HL-60/S4 treated with phorbol 12-myristate 13-acetate at 8.2 ng/mL for 4 days and 3 days (cell line): Measurements from ENCODE around the gene EMID1.

Source experiments
- in situ Hi-C: fragments of 300-500 bp; cut with MboI; formaldehyde crosslinking; loops from 2 replicates; pipeline ENCODE4 v1.15.0; 2022; ENCODE audit warnings: low sequenced_read_pairs

The EMID1 gene

DNA sequence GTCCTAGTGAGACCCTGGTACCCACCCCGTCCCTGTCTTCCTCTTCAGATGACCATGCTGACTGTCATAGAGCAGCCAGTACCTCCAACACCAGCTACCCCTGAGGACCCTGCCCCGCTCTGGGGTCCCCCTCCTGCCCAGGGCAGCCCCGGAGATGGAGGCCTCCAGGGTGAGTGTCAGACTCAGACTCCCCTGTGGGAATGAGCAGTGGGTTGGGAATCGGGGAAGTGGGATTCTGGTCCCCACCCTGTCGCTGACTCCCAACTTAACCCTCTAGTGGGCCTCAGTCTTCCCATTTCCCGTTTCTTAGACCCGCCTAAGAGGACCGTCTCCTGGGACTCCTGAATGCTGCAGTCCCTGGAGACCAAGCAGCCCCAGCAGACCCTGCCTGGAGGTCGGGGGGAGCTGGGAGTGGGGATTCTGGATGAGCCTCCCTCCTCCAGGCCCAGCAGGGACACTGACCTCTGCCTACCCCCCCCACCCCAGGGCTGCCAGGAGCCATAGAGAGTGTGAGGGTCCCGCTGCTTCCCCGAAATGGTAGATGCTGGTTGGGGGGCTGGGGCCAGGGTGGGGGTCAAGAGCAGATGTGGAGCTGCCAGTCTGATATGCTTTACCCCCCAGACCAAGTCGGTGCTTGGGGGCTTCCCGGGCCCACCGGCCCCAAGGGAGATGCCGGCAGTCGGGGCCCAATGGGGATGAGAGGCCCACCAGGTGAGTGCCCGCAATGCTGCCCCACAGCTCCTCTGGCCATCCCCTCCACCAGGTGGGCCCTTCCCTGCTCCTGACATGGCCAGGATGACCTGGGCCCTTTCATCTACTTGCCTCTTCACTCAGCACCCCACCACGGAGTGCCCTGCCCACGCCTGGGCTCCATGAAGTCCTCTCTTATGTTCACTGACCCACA is 25.5 kb downstream of the EMID1 start:
- in situ Hi-C loops = loop anchor here (25.0 kb wide), 2 partner anchors 169 to 619 kb away; partner anchors contain the start of genes C22orf31 and KREMEN1

DNA sequence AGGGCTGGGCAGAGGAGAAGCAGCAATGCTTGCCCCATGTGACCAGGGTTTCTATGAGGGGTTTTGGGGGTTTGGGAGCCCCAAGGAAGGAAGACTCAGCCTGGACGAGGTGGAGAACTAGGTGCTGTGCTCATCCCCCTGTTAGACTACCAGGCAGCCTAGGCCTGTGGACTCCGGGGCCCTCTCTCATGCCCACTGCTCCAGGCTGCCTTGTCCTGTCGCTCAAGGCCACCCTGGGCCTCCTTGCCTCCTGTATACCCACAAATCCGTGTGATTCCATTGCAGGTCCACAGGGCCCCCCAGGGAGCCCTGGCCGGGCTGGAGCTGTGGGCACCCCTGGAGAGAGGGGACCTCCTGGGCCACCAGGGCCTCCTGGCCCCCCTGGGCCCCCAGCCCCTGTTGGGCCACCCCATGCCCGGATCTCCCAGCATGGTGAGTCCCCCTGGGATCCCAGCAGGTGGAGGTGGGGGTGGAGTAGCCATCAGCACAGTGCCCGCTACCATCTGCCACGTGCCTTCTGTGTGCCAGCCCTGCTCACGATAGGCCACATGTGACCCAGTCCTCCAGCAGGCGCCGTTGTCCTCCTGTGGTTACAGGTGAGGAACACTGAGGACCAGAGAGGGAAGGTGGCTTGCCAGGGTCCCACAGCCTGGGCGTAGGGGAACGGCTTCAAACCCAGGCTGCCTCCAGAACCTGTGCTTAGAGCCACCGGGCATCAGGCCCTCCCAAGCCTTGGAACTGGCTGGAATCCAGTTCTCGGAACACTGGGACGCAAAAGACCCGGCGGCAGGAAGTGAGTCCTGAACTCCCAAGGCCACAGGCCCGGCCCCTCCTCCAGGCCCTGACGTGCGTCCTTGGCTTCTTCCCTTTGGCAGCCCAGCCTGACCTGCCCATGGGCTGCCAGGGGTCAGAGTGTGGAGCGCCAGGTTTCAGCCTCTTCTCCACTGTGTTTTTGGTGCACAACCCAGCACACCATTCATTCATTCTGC is 26.6 kb downstream of the EMID1 start:
- in situ Hi-C loops = loop anchor here (25.0 kb wide), 2 partner anchors 170 to 620 kb away; partner anchors contain the start of genes C22orf31 and KREMEN1

DNA sequence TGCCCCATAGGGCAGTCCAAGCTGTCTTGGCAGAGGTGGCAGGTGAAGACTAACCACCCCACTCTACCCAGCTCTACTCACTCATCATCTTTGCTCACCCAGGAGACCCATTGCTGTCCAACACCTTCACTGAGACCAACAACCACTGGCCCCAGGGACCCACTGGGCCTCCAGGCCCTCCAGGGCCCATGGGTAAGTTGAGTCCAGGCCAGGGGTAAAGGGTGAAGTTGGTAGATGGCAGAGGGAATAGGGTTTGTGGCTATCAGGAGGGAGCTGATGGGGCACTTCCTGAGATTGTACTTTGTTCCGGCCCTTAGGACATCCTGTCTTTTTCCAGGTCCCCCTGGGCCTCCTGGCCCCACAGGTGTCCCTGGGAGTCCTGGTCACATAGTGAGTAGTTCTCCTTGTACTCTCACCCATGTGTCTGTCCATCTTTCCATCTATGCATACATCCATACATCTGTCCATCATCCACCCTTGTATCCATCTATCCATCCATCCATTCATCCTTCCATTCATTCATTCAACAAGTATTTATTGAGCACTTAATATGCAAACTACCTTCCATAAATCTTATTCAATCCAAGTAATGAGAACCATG is 27.7 kb downstream of the EMID1 start:
- in situ Hi-C loops = loop anchor here (25.0 kb wide), 2 partner anchors 171 to 621 kb away; partner anchors contain the start of genes C22orf31 and KREMEN1

DNA sequence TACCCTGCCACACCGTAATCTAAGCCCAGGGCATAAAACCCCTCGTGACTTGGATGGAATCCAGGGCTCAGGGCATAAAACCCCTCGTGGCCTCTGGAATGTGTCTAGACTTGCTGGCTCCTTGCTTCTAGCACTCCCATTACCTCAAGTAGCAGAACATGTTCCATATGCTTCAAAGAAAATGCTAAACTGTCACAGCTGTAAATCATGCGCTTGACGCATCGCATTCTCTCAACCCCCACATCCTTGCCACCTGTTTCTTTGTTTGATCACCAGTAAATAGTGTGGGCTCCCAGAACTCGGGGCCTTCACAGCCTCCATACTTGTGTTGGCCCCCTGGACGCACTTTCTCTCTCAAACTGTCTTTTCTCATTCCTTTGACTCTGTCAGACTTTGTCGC is 34.8 kb downstream of the EMID1 start:
- in situ Hi-C loops = loop anchor here (10.0 to 25.0 kb wide), 3 partner anchors 178 to 628 kb away; partner anchors contain the start of genes C22orf31 and KREMEN1

DNA sequence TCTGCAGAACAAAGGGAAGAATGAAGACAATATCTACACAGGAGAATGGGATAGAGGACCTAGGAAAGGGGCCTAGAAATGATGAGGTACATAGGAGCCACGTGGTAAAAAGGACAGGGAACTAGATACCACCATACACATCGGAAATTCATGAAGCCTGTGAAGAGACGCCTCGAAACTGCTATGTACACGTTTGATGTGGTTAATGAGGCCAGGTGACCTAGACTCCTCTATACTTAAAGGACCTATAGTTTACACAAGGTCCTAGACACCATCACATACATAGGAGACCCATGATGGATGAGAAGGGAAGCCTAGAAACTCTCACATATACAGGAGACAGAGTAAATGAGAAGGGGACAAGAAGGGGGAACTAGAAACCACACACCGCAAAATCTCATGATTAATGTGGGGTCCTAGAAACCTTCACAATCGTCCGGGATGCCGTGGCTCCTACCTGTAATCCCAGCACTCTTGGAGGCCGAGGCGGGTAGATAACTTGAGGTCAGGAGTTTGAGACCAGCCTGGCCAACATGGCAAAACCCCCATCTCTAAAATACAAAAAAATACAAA is 38.3 kb downstream of the EMID1 start:
- in situ Hi-C loops = loop anchor here (10.0 to 25.0 kb wide), 3 partner anchors 182 to 632 kb away; partner anchors contain the start of genes C22orf31 and KREMEN1

DNA sequence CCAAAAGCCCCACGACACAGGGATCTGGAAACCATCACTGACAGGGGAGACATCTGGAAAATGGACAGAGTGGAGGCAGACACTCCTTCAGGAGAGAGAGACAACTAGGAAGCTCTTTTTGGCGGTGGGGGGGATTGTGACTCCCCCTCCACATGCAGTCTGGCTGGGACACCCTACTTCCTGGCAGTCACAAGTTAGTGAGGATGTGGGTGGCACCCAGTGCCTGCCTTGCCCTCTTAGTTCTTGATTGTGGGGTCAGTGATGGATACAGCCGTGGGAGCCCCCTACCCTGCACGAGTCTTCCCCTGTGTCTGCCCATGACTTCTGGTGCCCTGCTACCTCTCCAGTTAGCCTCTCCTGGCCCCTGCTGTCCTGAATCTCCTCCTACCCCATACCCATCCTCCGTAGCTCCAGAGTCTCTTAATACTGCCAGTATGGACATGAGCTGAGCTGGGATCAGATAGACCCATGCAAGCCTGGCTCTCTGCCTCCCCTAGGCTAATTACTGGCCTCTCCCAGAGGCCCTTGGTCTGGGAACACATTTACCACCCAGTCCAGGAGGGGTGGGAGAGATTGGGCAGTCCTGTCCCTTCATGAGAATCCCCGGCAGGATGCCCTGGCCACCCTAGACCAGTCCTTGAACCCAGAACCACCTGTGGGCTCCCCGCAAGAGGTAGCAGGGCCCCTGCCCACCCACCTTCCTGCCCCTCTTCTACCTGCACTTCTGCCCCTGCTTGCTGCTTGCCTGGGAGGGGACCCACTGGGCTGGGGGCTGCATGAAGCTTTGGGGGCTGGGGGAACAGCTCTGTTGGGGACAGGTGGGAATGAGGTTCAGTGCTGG is 39.3 kb downstream of the EMID1 start:
- in situ Hi-C loops = loop anchor here (10.0 to 25.0 kb wide), 3 partner anchors 183 to 633 kb away; partner anchors contain the start of genes C22orf31 and KREMEN1

DNA sequence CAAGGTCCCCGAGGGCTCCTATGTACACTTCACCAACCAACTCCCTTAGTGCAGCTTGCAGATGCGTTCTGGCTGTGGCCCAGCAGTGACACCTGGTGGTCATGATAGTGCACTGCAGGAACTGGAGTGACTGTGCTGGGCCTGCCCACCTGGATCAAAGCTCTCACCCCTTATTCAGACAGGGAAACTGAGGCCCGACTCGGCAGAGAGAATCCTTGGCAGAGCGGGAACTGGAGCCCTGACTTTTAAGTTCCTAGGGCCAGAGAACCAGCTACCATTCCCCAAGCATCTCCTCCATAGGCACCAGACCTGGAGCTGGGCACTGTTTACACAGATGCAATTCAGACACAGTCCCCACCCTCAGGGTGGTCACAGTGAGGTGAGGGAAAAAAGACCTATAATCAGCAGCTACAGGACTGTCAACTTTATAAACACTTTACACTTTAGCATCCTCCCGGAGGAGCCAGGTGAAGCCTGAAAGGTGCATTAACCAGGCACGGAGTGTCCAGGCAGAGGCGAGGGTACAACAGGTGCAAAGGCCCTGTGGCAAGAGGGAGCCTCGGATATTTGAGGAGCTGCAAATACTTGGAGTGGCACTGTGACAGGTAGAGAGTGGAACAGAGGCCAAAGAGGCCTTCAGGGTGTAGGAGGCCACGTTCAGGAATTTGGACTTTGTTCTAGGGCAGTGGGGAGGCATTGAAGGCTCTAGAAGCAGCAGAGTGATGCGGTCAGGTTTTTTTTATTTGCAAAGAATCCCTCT is 40.1 kb downstream of the EMID1 start:
- in situ Hi-C loops = loop anchor here (10.0 to 25.0 kb wide), 3 partner anchors 184 to 634 kb away; partner anchors contain the start of genes C22orf31 and KREMEN1

DNA sequence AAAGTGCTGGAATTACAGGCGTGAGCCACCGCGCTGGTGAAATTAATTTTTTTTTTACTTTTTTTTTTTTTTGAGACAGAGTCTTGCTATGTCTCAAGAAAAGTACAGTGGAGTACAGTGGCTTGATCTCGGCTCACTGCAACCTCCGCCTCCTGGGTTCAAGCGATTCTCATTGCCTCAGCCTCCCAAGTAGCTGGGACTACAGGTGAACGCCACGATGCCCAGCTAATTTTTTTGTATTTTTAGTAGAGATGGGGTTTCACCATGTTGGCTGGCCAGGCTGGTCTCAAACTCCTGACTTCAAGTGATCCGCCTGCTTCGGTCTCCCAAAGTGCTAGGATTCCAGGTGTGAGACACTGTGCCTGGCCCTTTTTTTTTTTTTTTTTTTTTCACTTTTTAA is 42.2 kb downstream of the EMID1 start:
- in situ Hi-C loops = loop anchor here (10.0 to 25.0 kb wide), 3 partner anchors 186 to 636 kb away; partner anchors contain the start of genes C22orf31 and KREMEN1

DNA sequence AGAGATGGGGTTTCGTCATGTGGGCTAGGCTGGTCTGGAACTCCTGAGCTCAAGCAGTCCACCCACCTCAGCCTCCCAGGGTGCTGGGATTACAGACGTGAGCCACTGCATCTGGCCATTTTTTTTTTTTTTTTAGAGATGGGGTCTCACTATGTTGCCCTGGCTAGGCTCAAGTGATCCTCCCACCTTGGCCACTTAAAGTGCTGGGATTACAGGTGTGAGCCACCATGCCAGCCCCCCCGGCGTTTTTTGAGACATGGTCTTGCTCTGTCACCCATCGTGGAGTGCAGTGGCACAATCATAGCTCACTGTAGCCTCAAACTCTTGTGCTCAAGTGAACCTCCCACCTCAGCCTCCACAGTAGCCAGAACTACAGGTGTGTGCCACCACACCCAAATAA is 45.6 kb downstream of the EMID1 start:
- in situ Hi-C loops = no loop called here

DNA sequence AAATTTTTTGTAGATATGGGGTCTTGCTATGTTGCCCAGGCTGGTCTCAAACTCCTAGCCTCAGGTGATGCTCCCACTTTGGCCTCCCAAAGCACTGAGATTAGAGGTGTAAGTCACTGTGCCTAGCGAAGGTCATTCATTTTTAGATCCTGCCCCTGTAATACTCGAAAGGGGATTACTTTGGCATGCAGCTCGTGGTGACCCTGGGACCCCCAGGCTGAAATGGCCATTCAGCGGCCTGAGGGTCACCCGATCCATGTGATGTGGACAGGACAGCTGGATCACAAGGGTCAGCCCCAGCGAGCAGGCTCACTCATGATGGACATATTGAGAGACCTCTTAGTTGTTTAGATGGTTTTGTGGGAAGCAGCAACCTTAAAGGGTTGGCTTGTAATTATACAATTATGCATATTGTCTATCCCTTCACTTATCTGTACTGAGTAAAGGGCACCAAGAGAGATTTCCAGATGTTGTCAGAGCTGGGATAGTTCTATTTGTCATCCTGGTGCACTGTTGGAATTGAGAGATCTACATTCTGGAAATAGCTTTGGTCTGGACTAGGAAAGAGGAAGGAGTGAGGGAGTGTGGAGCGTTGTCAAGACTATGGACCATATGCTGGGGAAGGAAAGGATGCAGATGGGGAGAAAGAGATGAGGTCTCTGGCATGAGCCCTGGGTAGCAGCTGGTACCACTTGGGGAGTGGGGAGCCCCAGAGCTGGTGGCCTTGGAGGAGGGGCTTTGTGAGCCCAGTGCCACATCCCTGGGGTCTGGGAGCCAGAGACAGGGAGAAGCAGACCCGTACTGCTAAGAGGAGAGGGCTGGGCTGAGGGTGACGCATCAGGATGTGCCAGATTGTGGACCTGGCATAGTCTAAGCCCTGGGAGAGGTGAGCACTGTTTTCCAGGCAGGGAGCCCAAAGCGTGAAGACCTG is 46.5 kb downstream of the EMID1 start:
- in situ Hi-C loops = no loop called here

DNA sequence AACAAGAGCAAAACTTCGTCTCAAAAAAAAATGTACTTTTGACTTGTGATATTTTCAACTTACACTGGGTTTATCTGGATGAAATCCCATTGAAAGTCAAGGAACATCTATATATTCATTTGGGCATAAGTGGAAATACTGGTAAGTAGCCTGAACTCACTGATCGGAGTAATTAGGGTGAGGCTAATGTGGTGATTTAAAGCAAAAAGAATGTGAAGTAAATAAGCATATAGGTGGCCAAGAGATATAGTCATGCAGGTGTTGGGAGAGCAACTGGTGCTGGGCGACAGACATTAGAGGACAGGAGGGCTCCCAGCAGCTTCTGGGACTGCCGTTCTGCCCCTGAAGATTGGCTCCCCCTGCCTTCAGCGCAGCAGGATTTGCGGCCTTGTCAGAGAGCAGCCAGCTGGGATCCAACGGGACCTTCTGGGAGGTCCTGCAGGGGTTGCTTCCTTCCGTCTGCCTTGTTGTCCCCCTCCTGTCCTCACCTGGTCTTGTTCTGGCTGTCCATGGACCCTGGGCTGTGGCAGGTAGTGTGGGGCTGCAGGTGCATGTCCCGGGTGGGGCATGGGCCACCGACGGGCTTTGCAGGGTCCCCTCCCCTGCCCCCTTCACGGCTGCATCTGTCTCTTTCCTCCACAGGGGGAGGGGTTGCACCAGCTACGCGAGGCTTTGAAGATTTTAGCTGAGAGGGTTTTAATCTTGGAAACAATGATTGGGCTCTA is 48.0 kb downstream of the EMID1 start:
- in situ Hi-C loops = no loop called here

DNA sequence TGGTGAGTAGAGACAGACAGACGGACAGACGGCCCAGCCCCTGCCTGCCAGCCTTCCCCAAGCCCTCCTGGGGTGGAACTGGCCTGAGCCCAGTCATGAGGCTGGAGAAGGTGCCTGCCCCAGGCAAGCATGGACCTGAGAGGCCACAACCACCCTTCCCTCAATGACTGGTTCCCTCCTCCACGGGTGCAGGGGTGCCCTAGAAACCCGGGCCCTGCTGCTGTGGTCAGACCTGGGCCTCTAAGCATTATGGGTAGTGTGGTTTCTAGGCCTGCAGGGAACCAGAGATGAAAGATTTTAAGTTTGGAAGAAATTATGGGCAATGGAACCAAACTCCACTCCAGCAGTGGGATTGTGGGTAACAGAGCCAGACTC is 48.6 kb downstream of the EMID1 start:
- in situ Hi-C loops = no loop called here

DNA sequence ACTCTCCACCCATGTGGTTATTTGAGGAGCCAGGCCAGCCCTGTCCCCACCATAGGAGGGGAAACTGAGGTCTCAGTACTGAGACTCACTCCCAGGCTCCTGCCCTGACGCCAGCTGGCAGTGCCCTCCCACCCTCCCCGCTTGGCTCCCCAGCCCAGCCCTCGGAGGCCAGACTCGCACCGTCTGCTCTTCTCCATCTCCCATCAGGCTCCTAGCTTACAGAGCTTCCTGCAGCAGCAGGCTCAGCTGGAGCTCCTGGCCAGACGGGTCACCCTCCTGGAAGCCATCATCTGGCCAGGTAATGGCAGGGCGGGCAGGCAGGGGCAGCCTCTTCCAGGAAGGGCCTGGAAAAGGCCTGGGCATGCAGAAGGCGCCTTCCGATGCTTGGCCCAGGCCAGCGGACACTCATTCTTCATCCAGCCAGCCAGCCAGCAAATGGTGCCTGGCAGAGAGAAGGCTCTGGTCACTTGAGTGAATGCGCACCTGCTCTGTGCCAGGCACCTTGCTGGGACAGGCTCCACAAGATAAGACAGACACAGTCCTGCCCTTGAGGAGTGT is 49.4 kb downstream of the EMID1 start:
- in situ Hi-C loops = no loop called here

DNA sequence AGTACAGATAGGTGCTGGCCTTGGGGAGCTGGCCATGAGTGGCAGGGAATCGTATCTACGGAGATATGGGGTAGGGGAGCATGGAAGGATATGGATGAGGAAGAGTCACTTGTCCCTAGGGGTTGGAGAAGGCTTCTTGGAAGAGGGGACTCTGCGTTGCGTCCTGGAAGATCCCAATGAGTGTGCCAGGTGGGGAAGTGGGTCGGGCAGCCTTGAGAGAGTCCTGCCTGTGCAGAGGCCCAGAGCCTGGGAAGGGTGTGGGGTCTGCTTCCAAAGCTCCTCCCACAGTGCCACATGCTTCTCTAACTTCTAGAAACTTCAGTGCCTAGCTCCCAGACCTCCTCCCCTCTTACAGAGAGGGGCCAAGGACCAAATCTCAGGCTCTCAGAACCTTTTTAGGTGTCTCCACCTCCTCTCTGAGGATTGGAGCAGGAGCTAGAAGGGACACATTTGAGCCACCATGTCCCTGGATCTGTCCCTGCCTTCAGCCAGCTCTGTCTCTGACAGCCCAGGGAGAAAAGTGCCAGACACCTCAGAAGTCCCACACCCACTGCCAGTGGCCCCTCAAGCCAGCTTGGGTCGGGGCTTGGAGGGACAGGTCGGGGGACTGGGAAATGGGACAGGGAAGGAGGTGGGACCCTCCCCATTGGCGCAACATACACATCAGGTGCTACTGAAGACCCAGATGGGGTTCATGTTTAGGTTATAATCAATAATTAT is 51.1 kb downstream of the EMID1 start:
- in situ Hi-C loops = no loop called here

DNA sequence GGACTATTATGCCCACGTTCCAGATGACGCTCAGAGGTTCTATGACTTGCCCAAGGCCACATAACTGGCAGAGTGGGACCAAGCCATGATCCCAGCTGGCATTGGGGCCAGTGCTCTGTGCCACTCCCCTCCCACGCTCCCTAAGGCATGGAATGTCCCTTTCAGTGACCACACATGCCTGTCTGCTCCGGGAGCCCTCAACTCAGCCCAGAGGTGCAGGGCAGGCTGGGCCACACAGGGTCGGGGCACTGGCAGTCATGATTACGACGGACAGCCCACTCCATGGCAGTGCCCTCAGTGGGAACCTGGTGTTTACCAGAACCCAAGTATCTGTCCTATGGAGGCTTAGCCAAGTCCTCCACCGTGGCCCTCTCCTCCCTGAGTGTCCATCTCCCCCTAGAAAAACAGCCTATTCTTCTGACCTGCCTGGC is 52.1 kb downstream of the EMID1 start:
- in situ Hi-C loops = no loop called here
